GM18870 (cell line): ENCODE data around the gene BTBD10.
A peak's percentile ranks its signal among the peaks of the same experiment; 100 is the strongest.

Experiments
- ATAC-seq: cut with Tn5 transposase; IDR thresholded peaks from one replicate; pipeline ENCODE4 v1.9.1; 2021; ENCODE audit warnings: moderate library complexity; ENCODE audit not compliant: unreplicated experiment

Gene BTBD10

DNA sequence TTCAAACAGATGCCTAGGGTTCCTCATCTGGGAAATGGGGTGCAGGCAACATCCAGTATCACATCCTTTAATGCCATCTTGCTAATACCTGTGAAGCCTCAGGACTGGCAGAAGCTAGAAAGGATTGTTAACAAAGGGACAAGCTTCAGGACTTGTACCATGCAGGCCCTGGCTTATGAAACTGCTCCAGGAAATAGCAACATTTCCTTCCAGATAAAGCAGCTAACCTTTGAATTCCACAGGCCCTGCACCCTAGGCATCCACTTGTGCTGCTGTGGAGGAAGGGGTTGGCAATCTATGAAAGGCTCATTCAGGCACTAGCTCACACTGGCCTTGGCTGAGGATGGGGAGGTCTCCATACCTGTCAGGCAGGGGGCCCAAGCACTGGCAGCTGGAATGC lies 87.2 kb downstream of the BTBD10 start:
- no peak for ATAC-seq

DNA sequence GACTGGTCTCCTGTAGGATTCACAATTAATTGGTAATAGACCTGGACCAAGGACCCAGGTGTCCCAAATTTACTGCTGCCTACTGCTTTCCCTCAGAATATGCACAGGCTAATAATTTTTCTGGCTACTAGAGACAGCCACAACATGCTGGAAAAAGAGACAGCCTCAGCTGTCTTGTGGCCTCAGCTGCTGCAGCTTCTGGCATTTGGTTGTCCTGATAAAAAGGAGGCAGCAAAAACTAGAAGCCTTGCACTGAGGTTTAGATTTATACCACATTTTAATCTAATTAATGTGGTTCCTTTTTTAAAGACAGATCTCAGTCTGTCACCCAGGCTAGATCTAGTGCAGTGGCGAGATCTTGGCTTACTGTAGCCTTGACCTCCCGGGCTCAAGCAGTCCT lies 89.8 kb downstream of the BTBD10 start:
- ATAC-seq, result no peak

DNA sequence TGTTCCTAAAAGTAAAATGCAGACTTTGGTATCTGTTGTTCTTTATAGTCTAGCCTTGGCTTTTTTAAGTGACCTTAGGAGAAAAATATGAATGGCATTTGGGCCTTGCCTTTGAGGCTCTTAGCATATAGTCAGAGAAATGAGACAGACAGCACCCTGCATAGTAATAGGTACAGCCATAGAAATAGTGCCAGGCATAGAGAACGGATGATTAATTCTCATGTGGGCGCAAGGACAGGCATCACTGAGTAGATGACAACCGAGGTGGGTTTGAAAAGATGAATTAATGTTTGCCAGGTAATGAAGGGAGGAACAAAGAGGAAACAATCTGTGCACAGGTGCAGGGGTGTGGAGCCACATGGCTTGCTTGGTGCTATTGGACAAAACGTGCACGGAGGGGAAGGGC lies 95.0 kb downstream of the BTBD10 start:
- ATAC-seq, result no peak

DNA sequence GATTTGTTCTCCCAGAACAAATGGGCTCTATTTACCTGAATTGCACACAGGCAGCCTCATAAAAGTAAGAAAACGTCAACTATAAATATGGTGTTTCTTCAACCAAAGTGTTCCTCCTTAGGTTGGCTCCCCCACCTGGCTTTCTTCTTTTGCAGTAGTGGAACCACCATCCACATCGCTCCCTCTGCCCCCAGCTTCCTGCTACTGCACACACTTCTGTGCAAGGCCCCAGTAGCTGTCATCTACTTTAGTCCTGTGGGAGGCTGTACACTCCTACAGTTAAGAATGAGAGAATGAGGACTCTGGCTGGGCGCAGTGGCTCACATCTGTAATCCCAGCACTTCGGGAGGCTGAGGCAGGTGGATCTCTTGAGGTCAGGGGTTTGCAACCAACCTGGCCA lies 95.9 kb downstream of the BTBD10 start:
- ATAC-seq, result no peak

DNA sequence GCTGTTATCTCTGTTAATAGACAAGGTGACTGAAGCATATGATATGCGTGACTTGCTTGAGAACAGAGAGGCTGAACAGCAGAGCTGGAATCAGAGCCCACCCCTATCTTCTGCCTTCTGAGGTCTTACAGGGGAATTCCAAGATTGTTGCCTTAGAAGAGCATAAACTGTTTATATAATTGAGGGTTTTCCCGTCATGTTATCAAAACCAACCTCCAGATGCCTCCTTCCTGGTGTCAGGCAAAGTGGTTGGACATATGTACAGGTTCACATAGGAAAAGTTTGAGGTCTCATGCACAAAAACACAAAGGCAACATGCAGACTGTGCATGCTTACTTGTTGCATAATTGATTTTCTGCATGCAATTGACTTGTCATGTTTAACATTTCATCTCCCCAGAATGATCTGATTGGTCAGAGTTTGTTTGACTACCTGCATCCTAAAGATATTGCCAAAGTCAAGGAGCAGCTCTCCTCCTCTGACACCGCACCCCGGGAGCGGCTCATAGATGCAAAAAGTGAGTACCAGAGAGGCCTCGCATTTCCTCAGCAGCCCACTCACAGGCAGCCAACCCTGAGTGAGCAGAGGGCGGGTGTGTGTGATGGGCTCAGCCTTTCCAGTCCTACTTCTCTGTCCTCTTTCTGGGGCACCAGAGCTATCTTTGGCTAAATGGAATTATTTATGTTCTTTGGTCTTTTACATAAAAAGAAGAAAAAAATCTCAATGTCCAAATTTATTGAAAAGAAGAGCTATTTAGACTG lies 96.6 kb downstream of the BTBD10 start:
- ATAC-seq, result no peak

DNA sequence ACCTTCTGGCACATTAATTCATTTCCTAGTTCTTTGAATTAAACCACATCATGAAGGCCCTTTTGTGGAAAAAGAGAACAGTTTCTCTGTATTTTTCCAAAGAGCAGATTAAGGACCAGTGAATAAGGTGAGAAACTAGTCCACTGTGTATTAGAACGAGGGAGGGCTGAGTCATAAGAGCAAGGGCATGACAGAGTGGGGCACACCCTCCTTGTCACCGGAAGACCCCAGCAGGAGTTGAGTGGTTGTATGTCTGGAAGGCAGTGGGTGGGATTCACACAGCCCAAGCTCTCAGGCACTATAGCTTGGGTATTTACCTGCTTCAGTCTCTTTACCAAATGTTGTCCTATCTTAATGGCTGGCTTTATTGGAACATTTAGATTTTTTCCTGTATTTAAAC lies 98.6 kb downstream of the BTBD10 start:
- no peak for ATAC-seq

DNA sequence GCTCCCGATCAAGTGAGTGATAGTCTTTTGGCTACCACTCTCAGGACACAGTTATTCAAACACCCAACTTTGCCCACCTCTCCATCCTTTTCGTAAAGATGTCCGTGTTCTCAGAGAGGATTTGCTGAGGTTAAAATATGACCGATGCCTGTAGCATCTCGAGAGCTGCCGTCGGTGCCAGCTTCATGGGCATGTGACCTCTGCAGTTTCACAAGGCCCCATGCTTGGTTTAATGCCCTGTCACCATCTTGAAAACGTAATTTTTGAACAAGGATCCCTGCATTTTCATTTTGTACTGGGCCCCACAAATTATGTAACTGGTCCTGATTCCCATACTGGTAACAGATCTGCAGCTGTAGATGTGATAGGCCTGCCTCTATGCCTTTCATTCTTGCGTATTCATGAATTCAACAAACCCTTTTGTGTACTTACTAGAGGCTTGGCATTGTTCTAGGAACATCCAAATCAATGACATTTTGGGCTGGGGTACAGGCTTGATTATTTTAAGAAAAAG lies 100.4 kb downstream of the BTBD10 start:
- no peak for ATAC-seq

DNA sequence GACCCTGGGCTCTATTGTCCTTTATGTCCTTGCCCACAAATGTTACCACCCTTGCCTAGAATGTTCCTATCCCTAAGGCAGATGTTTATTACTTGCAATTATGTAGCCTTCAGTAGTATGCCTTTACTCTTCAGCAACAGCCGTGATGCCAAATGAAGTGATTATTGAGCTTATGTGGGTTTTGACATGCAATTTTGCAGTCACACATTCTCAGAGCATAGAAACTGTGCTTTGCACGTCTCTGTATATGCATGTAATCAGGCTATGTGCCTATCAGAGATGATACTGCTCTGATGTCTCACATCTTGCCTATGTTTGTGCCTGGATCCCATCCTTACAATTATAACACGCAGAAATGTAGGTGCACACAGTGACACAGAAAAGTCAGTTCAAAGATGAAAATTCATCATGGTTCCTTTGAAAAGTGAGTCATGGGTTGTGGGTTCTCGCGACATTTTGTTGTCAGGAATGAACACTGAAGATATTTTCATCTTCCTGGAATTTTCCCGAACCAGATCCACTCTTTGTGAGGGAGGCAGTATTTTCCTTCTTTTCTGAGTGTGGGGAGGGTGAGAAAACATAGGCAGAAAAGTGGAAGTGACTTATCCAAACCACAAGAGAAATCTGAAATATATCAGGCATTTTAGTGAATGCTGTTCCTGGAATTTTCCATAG lies 104.3 kb downstream of the BTBD10 start:
- ATAC-seq, result no peak

DNA sequence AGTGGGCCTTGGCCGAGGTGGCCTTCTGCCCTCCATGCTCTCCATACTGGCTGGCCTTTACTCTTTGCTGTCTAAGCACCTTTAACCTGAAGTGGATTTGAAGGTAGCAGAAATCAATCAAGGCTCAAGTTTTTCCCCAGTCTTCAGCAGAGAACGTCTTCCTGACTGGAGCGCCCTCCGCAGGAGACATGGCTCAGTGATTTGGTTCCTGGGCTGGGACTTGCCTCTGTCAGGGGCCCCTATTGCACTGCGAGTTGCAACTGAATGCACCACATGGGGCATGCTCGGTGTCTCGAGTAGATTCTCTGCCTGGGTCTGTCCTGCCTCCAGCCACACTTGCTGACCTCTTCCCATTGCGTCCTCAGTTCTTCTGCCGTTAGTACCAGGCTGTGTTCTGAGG lies 105.8 kb downstream of the BTBD10 start:
- no peak for ATAC-seq

DNA sequence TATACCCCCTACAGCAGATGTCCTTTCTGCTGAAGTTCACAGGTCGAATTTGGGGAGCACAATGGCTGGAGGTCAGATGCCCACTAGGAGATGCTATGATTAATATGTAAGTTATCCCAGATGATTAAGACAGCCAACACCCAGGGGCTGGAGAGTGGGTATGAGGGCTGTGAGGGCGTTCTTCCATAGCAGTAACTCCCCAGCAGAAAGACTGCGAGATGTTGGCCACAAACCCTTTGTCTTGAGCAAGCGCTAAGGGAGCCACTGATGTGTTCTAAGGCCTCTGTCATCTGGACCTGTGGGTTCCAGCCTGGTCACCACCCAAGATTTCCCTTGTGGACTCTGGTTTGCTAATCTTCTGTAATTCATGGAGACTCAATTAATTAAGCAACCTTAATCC lies 107.8 kb downstream of the BTBD10 start:
- no peak for ATAC-seq

DNA sequence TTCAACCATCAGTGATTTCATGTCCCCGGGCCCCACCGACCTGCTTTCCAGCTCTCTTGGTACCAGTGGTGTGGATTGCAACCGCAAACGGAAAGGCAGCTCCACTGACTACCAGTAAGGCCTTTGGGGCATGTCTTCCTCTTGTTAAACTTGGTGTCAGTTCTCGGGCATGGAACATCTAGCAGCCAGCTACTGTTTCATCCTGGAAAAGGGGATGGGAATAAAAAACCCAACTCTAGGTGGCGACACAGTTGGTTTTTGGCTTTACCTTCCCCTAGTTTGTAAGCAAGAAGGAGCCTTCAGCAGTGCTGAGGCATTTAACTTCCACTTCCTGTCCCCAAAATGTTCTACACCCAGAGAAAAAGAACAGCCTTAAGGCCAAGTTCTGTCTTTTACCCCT lies 108.7 kb downstream of the BTBD10 start:
- ATAC-seq, result no peak

DNA sequence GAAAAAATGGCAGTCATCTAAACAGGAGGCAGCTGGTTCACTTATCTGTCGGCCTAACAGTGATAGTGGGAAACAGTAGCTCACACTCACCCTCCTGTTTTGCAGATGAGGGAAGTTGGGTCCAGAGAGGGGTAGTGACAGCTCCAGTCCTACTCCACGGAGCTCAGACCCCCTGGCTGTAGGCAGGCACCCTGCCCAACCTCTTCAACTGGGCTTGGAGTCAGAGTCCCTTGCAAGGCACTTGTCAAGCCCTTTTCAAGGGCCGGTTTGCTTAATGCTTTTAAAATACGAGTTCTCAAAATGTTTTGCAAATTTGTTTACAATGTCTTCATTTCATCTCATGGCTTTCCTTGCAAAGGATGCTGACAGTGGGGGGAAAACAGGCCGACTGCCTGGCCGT lies 110.3 kb downstream of the BTBD10 start:
- no peak for ATAC-seq

DNA sequence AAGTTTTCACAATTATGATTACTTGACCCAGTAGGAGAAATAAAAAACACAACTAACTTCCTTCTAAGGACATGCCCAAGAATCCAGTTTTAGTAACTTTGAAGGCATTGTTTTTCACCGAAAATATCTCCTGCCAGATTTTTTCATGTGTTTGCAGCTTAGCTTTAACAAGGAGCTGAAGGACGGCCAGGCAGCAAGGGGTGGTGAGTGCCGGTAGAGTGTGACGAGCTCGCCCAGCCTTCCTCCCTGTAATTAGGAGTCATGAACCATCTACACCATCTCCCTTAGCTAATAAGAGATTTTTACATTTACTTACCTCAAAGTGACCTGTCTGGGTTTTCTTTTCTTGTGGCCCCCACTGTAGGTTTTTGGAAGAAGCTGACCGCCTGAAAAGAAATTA lies 113.4 kb downstream of the BTBD10 start:
- ATAC-seq, result no peak

DNA sequence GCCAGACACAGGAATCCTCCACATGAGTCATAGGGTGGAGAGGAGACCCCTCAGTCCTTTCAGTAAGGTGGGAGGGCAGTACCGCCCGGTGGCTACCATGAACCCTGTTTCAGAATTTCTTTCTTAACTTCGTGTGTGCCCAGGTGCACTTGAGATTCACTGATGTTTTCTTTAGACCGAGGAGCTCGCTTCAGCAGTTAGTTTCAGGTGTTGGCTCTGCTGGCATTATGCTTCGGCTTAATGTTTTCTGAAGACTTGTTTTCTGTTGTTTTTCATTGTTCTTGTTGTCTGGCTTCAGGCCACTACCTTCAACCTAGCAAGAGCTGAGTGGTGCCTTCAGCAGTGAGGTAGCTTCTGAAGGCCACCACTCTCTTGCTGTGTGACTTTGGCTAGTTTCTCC lies 114.0 kb downstream of the BTBD10 start:
- ATAC-seq, result no peak

DNA sequence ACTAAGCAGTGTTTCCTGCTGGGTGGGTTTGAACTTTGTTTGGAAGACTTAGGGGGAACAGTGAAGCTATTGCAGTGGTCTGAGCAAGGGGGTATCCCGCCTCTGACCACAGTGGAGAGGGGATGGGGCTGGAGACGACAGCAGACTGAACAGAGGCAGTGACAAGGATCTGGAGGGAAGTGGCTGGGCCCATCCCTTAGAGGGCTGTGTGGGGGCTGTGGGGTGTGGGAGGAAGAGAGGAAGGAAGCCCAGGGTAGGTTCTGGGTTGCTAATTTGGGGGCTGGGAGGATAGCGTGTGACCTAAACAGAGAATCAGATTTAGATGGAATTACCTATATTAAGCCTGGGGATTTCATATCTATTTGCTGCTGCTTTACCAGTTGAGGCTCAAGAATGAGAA lies 114.7 kb downstream of the BTBD10 start:
- no peak for ATAC-seq

DNA sequence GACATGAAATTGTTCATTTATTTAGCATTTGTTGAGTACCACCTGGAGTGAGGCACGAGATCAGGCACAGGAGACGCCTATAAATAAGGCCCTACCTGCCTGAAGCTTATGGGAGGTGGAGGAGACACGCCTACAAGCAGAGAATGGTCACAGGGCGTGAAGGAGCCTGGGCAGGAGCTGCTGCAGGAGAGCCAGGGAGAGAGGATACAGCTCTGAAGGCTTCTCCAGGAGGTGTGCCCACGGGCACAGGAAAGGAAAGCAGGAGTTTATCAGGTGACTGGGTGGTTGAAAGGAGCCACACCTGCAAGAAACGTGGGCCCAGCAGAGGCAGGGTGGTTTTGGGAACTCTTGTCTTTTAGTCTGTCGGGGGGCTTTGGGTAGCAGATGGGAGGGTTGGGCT lies 115.1 kb downstream of the BTBD10 start:
- ATAC-seq, result no peak

DNA sequence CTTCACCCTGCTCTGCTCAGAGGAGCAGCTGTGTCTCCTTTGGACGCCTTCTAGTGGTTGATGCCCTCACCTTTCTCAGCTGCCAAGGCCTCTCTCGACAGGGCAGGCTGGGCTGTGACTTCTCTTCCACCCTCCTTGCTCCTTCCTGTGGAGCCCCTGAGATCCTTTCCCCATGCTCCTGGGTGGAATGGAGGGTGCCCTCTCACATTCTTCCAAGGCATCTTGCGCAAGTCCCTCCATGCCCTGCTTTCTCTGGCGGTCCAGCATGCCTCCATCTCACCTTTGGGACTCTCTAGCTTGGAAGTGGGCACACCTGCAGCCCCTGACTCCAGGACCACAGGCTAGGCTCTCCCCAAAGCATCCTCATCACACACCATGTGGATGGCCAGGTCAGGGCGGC lies 116.6 kb downstream of the BTBD10 start:
- ATAC-seq, result no peak

DNA sequence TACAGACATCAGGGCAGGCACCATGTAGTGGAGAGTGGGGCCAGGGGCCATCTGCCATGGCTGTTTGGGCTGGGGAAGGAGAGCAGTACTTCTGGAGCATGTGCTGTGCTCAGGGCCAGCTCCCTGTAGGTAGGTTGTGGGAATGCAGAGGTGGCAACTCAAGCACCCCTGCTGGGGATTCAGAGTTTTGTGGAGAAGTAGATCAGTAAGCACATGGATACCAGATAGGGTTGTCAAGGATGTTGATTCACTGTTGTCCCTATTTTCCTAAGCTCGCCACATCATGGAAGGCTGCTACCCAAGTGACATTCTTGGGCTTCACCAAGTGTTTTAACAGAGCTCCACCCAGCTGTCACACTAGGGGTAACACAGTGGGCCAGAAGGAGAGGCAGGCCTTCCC lies 118.2 kb downstream of the BTBD10 start:
- no peak for ATAC-seq

DNA sequence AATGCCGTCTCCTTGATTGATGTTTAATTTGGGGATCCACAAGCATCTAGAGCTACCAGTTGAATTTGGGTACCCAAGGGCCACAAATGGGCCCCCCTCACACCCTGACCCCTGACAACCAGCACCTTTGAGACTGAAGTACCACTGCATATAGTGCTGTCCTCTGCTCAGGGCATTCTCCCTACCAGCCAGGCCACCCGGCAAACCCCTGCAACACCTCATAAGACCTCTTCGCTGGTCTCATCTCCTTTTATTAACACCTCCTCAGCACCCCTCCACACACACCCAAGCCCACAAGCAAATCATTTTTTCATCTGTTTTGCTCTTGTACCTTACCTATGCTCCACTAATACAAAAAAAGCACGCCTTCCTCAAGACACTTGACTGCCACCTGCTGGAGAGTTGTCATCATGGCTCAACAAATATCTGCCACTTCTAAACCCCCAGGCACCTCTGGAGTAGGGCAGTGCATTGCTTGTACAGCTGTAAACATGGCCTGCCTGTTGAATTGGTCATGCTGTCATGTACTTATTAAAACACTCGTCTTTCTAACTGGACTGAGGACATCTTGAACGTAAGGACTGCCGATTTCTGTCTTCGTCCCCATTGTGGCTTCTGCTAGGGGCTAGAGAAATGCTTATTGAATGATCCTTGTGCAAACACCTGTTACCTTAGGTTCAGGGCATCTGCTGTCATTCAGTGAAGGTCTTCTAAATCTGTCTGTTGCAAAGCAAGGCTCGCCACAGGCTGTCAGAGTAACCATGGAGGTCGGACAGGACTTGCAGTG lies 118.9 kb downstream of the BTBD10 start:
- peak; percentile 48 for ATAC-seq

DNA sequence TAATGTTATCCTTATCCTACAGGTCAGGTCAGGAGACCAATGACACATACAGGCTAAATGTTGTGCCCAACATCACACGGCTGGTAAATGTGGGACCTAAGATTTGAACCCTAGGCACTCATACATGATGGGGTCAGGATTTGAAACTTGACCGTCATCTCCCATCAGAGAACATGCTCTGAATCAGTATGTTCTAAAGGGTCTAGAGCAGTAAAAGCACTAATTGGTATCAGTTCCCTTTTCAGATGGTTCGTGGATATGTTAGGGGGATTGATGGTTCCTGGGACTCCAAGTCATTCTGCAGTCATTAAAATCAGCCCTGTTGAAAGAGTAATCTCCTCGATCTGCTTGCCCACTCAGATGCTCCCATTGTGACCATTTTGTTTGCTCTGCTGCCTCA lies 120.0 kb downstream of the BTBD10 start:
- ATAC-seq, result peak; percentile 46

DNA sequence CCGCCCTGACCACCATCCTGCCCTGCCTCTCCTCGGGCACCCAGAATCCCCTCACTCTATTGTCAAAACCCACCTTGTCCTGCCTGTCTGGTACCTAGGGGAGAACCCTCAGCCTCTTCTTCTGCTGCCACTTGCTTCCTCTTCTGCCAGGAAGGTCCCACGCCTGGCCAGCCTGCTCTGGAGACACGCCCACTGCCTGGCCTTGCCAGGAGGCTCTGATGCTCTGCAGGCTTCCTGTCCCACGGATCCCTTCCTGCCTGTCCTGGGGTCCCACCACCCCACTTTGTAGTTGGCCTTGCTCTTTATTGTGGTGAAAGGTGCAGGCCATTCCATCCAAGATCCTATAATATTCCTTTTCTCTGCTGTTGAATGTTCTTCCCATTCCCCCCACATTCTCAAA lies 122.0 kb downstream of the BTBD10 start:
- no peak for ATAC-seq
